NT2/D1 (cell line): ENCODE measurements around the gene COA3.

Experiments used
- DNase-seq: peaks from one replicate; pipeline ENCODE4 v3.0.0-alpha.2; 2011; ENCODE audit warnings: low read depth, low spot score
- H3K27me3 ChIP-seq: 2 replicates; pipeline ENCODE4 v1.6.0; 2011; ENCODE audit warnings: mild to moderate bottlenecking; ENCODE audit not compliant: insufficient read length, insufficient read depth
- H3K36me3 ChIP-seq: 2 replicates; pipeline ENCODE4 v1.6.1; 2011; ENCODE audit warnings: mild to moderate bottlenecking, low read length, mixed read lengths; ENCODE audit not compliant: insufficient read depth, insufficient read length
- H3K4me1 ChIP-seq: 2 replicates; pipeline ENCODE4 v1.5.1; 2011; ENCODE audit not compliant: insufficient read depth, insufficient read length
- H3K4me3 ChIP-seq: 2 replicates; pipeline ENCODE4 v1.5.1; 2011; ENCODE audit warnings: low read depth; ENCODE audit not compliant: insufficient read length
- H3K9ac ChIP-seq: 2 replicates; pipeline ENCODE4 v1.6.0; 2011; ENCODE audit warnings: low read depth; ENCODE audit not compliant: insufficient read length
- H3K9me3 ChIP-seq: 2 replicates; pipeline ENCODE4 v1.5.1; 2011; ENCODE audit warnings: mild to moderate bottlenecking, low read length; ENCODE audit not compliant: insufficient read depth
- SUZ12 ChIP-seq: IDR thresholded peaks from 2 replicates; pipeline ENCODE4 v1.6.1; 2011; ENCODE audit not compliant: insufficient read length, insufficient read depth; ENCODE audit errors: extremely low read depth
- YY1 ChIP-seq: IDR thresholded peaks from 2 replicates; pipeline ENCODE4 v1.6.1; 2011; ENCODE audit not compliant: insufficient read length, insufficient read depth
- ZNF274 ChIP-seq: IDR thresholded peaks from 2 replicates; pipeline ENCODE4 v1.6.1; 2011; ENCODE audit warnings: mild to moderate bottlenecking, low read depth, low read length

COA3 gene

DNA sequence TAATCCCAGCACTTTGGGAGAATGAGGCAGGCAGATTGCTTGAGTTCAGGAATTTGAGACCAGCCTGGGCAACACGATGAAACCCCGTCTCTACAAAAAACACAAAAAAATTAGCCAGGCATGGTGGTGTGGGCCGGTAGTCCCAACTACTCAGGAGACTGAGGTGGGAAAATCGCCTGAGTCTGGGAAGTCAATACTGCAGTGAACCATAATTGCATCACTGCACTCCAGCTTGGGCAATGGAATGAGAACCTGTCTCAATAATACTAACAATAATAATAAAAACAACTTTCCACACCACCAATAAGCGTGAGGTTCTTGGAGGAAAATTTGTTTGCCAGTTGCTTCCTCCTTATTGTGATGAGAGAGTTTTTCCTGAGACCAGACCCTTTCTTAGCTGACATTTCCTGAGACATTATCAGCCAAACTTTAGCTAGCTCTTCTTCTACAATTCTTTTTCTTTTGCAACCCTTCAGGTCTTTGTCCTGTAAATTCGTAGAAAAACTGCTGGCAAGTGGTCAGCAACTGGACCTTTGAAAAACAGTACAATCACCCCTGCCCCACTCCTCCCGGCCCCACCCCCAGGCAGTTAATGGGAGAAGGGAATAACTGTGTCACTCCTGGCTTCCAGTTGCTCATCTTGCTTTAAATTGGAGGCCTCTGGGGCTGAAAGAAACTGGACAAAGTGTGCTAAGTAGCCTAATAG lies 50.1 kb downstream of the COA3 start:
- H3K9me3 ChIP-seq: peaks cover 12% of the 10 kb centered on the region
- peaks cover 9% of the 10 kb centered on the region for H3K4me1 ChIP-seq
- no peak overlapping the region for H3K4me3 ChIP-seq
- TF ChIP-seq ZNF274 (no peak), SUZ12 (no peak), YY1 (no peak)
- H3K27me3 ChIP-seq: peaks cover 11% of the 10 kb centered on the region
- no peak for DNase-seq
- H3K36me3 ChIP-seq: no peaks in the 10 kb centered on the region
- H3K9ac ChIP-seq: no peak overlapping the region
